HG03469 (cell line): Measurements from ENCODE around the gene DAPK1.
"Not testable (repeated sequence)": the region's sequence is repeated elsewhere in the genome, so short reads cannot be mapped to it uniquely, and the experiment has no call there.

Experiments used
- ATAC-seq: cut with Tn5 transposase; IDR thresholded peaks from one replicate; pipeline ENCODE4 v1.9.1; 2021; ENCODE audit warnings: mild to moderate bottlenecking, moderate library complexity, moderate number of reproducible peaks; ENCODE audit not compliant: unreplicated experiment

The DAPK1 gene

DNA sequence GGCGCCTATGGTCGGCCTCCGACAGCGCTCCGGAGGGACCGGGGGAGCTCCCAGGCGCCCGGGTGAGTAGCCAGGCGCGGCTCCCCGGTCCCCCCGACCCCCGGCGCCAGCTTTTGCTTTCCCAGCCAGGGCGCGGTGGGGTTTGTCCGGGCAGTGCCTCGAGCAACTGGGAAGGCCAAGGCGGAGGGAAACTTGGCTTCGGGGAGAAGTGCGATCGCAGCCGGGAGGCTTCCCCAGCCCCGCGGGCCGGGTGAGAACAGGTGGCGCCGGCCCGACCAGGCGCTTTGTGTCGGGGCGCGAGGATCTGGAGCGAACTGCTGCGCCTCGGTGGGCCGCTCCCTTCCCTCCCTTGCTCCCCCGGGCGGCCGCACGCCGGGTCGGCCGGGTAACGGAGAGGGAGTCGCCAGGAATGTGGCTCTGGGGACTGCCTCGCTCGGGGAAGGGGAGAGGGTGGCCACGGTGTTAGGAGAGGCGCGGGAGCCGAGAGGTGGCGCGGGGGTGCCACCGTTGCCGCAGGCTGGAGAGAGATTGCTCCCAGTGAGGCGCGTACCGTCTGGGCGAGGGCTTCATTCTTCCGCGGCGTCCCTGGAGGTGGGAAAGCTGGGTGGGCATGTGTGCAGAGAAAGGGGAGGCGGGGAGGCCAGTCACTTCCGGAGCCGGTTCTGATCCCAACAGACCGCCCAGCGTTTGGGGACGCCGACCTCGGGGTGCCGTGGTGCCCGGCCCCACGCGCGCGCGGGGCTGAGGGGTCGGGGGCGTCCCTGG is 561 bp downstream of the DAPK1 start:
- ATAC-seq = no peak

DNA sequence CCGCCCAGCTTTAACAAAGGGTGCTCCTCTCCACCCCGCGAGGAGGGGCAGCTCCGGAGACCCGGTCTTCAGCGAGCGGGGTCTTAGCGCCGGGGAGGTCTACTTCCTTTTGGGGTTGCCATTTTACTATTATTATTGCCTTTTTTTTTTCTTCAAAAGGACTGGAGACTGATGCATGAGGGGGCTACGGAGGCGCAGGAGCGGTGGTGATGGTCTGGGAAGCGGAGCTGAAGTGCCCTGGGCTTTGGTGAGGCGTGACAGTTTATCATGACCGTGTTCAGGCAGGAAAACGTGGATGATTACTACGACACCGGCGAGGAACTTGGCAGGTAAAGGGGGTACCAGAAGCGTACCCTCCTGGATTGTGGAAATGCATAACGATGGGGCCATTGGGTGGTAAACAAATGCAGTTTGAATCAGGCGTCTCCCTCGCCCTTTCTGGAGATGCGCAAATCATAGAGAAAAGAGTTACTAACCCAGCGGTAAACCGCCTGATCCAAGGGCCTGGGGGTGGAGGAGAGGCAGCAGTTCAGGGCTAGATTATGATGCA is 1.2 kb downstream of the DAPK1 start:
- no peak for ATAC-seq

DNA sequence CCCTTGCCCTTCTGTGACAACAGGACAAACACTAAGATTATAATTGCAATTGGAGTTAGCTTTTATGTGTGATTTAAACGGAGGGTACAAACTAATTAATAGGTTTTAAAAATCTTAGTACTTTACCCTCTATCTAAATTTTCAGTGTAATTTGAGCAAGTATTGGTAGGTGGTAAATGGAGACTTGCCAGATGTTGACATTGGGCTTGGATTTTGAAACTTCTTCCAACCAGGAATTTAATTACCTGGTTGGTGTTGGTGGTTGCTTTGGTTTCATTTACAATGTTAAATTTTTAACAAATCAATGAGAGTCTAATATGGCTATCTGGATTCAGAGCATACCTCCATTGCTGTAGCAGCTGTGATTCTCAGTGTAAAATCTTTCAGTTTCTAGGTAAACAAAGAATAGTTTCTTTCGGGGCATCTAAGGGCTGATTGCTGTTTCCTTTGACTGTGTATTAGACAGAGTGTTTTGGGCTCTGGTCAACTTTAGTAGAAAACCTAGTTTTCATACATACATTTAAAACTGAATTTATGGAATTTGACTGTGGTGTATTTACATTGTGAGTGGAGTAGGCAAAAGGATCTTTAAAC is 1.9 kb downstream of the DAPK1 start:
- peak; percentile 31 for ATAC-seq

DNA sequence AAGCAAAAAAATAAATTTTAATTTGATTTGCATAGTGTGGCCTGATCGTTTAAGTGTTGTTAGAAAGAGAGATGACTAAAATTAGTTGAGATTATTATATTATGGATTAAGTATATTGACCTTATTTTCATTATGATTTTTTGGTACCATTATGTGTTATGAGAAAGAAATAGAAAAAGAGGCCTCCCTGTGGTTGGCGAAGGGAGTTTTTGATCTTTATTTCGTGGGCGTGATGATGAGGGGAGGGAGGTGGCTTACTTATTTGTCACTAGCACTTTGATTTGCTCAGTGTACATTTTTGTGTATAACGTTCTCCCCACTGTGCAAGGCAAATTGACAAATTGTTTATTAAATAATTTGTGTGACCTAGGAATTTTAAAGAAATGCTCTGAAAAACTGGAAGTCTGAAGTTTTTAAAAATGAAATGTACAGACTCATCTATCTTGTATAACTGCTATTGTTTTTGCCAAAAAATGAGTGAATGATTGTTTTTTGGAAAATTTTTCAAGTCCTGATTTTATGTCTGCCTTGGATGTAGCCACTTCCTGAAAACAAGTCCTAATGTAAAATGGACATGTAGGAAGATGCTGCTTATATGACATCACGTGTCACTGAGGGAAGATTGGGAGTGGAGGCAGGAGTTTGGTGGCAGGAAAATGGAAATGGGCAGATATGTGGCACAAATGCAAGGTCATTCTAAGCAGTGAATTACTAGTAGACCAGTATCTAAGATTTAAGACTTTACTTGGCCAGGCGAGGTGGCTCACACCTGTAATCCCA is 3.0 kb downstream of the DAPK1 start:
- no peak for ATAC-seq

DNA sequence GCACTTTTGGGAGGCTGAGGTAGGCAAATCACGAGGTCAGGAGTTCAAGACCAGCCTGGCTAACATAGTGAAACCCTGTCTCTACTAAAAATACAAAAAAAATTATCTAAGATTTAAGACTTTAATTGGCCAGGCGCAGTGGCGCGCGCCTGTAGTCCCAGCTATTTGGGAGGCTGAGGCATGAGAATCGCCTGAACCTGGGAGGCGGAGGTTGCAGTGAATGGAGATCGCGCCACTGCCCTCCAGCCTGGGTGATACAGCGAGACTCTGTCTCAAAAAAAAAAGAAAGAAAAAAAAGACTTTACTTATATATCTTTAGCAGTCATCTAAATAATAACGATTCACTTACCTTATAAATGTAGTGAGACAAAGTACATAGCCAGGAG is 3.6 kb downstream of the DAPK1 start:
- ATAC-seq = not testable (repeated sequence)

DNA sequence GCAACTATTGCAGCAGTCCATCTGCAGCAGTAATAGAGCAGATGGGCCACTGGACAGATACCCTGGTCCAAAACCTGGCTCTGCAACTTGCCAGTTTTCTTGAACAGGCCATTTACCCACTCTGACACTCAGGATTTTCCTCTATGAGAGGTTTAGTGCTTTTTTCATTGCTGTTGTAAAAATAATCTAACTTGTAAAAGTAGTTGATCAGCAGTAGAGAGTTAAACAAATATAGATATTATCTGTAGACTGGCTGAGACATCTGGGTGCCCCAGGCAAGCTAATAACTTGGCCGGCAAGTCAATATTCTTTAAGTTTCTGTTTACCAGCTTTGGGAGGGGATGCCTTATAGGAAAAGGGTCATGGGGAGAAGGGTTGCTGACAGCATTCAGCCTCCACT is 4.1 kb downstream of the DAPK1 start:
- ATAC-seq = no peak

DNA sequence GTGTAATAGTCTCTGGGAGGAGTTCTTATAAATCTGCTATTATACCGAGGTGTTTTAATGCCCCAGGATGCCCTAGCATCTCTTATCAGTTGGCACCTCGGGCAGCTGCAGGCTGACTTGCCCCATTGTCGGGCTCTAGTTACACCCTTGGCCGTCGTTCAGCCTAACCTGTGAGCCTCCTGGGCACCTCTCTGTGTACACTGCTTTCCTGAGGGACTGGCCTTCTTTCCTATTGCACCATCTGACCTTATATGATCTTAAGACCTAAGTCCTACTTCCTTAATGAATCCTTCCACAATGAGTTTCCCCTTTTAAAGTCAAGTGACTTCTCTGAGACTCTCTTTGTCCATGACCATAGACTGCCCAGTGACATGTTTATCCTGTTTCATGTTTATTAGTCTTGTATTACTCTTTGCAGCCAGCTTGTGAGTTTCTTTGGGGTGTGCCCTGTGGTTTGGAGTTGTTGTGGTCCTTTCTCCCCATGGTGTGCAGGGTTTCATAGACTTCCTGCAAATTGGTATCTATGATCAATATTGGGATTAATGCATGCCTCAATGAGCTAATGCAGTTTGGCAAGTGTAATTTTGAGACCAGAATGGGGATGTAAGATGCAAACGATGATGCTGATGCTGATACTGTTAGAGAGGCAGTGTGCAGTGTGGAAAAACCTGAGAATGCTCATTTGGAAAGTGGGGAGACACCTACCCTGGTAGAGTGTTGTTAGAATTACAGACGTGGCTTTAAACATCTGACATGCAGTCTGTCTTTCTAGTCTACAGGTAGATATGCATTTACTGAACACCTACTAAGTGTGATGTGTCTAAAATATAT is 4.9 kb downstream of the DAPK1 start:
- ATAC-seq = no peak

DNA sequence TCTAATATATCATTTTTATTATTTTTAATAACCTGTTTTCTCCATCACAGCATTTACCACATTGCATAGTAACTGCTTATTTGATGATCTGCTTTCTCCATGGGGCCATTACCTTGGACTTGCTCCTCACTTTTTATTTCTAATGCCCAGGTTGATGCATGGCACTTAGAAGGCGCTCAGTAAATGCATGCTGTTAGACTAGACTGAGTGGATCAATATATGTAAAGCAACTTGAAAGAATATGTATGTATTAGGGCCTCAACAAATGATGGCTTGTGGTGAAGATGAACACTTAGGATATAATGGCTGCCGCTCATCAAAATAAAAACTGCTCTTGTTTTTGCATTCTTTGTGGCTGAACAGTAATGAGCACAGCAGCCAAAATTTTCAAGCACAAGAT is 5.8 kb downstream of the DAPK1 start:
- no peak for ATAC-seq

DNA sequence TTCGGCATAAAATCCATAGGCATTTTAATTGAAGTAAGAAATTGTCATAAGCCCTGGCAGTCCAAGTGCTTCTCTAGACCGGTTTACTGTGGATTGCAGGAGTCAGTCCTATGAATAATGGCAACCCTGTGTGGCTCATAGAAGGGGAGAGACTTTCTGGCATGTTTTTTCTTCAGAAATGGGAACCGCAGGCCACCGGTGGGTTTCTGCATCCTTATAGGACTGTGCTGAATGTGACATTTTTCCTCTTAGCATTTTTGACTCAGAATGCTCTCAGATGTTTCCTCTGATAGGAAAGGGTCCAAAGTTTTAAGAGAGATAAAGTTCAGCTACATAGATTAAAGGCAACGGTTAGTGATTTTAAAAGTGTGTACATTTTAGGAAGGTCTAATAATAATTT is 6.3 kb downstream of the DAPK1 start:
- no peak for ATAC-seq

DNA sequence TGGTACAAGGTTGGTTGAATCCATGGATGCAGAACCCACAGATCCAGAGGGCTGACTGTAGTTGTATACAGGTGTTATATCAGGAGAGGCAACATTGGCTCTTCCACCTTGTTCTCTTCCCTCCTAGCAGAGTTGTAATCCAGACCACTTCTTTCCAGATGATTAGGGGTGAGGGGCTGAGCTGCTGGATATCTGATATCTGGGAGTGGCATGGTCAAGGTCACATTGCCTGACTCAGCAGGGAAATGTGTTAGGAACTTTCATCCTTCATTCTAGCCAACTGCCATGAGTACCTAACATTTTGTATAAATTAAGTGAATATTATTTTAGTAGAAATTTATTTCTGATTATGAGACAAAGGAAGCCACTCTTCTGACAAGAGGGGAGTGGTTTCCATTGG is 7.3 kb downstream of the DAPK1 start:
- ATAC-seq = no peak

DNA sequence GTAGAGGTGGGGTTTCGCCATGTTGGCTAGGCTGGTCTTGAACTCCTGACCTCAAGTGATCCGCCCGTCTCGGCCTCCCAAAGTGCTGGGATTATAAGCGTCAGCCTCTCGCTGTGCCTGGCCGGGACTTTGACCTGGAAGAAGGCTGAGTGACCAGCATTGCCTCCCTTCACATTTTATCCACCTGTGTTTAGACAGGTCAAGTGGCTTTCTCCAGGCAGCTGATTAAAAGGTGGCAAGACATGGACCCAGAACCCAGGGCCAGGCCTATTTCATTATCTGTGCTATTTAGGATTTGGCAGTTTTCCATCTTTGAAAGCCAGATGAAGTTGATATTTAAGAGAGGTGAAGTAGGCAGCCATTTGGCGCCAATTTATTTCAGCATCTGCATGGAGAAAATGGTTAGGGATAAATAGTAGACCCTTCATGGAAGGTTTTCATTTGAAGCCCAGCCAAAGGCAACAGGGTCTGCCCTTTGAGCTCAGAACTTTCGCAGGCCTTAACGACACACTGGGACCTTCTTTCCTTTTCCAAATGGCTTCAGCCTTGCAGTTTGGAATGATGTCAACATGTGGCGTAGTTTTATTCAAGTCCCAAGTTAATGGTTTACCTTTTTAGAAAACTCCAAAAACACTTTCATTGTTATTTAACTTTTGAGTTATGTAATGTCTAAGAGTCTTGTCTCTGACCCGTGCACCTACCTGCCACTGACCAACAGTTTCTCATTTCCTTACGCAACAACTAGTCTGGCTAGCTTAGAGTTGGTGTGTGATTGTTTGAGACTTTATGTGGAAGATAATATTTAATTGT is 8.4 kb downstream of the DAPK1 start:
- no peak for ATAC-seq

DNA sequence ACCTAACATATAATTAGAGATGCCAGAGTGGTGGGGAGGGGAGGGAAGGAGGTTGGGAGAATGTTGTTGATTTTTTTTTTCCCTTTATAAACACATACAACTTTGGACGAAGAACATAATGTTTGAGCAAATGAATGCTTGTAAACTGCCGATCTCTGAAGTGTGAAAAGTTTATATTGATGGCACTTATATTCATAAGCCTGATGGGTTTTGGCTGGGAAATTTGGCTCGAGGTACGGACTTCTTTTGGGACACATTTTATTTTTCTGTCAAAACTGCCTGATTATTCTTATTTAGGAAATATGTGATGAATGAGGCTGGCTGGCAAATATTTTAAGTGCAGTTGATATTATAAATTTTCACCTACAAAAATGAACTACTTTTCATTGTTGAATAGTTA is 9.9 kb downstream of the DAPK1 start:
- ATAC-seq = no peak

DNA sequence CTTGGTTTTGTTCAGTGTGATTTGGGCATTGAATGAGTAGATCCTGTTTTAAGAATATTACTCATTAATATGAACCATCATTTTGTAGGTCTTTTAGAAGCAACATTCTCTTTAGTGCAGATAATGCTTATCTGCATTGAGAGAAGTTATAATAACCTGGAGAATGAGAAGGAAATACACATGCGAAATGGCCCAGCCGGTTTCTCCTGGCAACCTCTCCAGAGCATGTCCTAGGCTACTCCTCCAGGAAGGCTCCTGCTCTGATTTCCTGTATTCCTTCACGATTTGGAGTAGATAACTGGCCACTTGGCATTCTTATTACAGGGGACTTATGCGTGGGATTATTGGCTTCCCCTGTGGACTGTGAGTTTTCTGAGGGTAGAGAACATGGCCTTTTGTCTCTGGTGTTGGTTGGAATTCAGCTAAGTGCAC is 12.6 kb downstream of the DAPK1 start:
- no peak for ATAC-seq

DNA sequence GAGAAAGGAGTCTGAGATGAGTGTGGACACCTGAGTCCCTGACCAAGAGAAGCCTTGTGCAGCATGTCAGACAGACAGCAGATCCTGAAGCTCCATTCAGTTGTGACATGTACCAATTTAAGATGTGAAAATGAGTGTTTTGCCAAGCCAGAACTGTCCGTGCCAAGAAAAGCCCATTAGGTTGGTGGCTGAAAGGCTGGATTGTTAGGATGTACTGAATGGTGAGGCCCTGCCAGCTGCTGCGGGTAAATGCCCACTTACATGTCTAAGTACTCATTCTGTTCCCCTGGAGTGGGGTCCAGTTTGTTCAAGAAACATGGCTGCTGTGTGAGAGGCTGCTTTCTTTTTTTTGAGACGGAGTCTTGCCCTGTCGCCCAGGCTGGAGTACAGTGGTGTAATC is 14.6 kb downstream of the DAPK1 start:
- ATAC-seq = no peak

DNA sequence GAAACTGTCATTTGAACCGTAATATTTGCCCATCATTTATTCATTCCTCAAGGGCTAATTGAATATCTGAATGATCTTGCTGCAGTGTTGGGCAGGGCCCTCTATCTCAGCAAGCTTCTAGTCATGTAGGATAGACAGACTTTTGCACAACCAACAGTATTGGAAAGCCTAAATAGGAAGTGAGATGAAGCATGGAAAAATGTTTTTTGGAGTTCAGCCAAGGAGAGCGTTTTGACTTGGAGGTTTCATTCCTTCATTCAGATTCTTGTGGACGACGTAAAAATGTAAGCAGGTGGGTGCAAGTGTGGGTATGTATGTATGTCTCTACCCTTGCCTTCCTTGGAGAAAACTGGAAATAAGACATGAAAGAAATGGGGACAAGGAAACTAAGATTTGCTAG is 15.5 kb downstream of the DAPK1 start:
- no peak for ATAC-seq

DNA sequence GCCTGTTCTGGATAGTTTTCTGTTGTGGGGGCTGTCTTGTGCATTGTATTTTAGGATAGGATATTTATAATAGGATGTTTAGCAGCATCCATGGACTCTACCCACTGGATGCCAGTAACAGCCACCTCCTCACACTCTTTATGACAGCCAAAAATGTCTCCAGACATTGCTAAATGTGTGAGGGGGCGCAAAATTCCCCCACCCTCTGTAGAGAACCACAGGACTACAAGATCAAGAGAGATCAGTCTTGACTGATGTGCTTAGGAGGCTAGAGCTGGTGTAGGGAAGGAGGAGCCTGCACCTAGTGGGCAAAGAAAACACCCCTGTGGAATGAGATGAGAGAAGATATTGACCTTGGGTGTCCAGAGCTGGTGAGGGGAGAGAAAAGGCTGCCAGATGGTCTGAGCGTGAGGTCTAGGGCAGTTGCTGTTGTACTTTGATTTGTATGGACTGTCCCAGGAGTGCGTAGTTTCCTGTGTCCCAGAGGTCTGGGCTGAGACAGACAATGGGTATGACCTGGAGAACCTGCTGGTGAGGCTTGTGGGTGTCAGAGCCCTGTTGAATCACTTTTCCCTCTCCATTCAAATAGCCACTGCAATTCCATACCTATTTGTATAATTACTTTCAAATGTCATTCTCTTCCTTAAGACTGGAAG is 16.3 kb downstream of the DAPK1 start:
- ATAC-seq = no peak

DNA sequence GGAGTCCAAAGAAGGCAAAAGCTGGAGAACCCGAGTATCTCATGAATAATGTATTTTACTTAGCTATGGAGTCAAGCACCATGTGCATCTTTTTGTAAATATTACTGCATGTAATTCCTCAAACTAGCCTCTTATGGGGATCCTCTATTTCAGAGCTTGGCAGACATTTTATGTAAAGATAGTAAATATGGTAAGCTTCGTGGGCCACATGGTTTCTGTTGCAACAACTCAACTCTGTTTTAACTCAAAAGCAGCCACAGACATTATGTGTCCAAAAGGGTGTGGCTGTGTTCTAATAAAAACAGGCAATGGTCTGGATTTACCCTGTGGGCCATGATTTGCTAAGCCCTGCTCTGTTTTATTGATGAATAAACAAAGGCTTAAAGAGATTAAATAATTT is 17.3 kb downstream of the DAPK1 start:
- ATAC-seq = no peak

DNA sequence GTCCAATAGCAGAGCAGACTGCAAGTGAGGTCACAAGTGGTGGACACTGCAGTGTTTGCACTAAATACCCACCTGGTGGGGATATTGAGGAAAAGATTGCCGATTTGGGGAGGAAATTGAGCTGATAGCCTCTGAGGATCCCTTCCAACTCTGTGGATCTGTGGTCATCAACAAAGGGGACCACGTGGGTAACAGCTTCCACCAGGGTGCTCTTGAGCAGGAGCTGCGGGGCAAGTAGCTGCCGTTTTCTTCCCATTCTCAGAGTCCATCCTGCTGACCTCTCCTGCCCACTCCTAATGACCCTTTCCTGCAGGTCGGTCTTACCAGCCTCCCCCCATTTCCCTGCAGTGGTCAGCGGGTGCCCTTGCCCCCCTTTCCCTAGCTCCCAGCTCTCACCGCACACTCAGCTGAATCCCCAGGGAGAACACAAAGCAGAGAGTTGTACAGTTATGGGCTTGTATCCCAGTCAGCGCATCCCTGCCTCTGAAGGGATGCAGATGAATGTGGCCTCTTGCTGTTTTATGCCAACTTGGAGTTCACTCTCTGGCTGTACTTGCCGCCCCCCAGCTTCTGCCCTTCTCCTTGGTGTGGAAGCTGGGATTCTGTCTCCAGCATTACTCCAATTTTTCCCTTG is 18.0 kb downstream of the DAPK1 start:
- ATAC-seq = no peak
